Panc1 (cell line): ENCODE measurements around the gene ROBO2. TPM values are rescaled to one million over a fixed set of nuclear protein-coding genes. Genes with fewer than 3 reads are reported as not detected.

Experiments
- ATAC-seq: fragments of 200-7000 bp; cut with Tn5 transposase; 2 replicates; pipeline ENCODE4 v1.9.1; 2020; ENCODE audit warnings: mild to moderate bottlenecking, moderate library complexity
- BruUV-seq: library from RNA; stranded (reverse); fragments of 400-500 nt; replicated peaks from 2 replicates; lab custom pipeline; 2021; lab: Mats Ljungman, UMichigan
- CTCF ChIA-PET: fragments of 300-600 bp; sonication (Branson Sonifier 250); formaldehyde crosslinking; loops from one replicate; lab custom pipeline; 2022; ENCODE audit warnings: antibody characterized with exemption; lab: Charles Lee
- POLR2A ChIA-PET: fragments of 300-600 bp; sonication (Branson Sonifier 250); formaldehyde crosslinking; loops from one replicate; lab custom pipeline; 2022; ENCODE audit warnings: antibody characterized with exemption; lab: Charles Lee
- DNase-seq: peaks from one replicate; pipeline ENCODE4 v3.0.0-alpha.2; 2010; ENCODE audit warnings: low read depth, low spot score
- H3K27ac ChIP-seq: 2 replicates; pipeline ENCODE4 v1.5.1; 2011; ENCODE audit warnings: mild to moderate bottlenecking, low read length, inconsistent platforms
- H3K27me3 ChIP-seq: fragments of 200-500 bp; sonication (Bioruptor generic); 2 replicates; pipeline ENCODE4 v1.6.0; 2014; ENCODE audit warnings: low read length, inconsistent platforms; ENCODE audit not compliant: control insufficient read depth, insufficient read depth
- H3K36me3 ChIP-seq: fragments of 200-500 bp; sonication (Bioruptor generic); 2 replicates; pipeline ENCODE4 v1.5.1; 2014; ENCODE audit warnings: inconsistent platforms, mild to moderate bottlenecking, low read length, moderate library complexity; ENCODE audit not compliant: control insufficient read depth, insufficient read depth
- H3K4me1 ChIP-seq: 2 replicates; pipeline ENCODE4 v1.5.1; 2011; ENCODE audit warnings: inconsistent platforms, mild to moderate bottlenecking, low read length, moderate library complexity; ENCODE audit not compliant: control insufficient read depth, insufficient read depth
- H3K4me3 ChIP-seq, 2 experiments: 2 replicates each; pipeline ENCODE4 v1.5.1; 2011 to 2012; ENCODE audit warnings: low read depth in 2 of 2, low read length in 2 of 2, mild to moderate bottlenecking in 2 of 2, inconsistent platforms in 1 of 2, moderate library complexity in 1 of 2
- H3K9me3 ChIP-seq: fragments of 200-500 bp; sonication (Bioruptor generic); 2 replicates; pipeline ENCODE4 v1.5.1; 2014; ENCODE audit warnings: low read depth, mild to moderate bottlenecking, inconsistent platforms, low read length, moderate library complexity; ENCODE audit not compliant: control insufficient read depth, insufficient read depth
- CTCF ChIP-seq: fragments of 450-650 bp; IDR thresholded peaks from 2 replicates; pipeline ENCODE4 v1.5.1; 2017; ENCODE audit warnings: mild to moderate bottlenecking
- POLR2AphosphoS5 ChIP-seq: IDR thresholded peaks from 2 replicates; pipeline ENCODE4 v1.6.1; 2012; ENCODE audit warnings: mild to moderate bottlenecking, low read depth, low read length, moderate library complexity
- REST ChIP-seq, 2 experiments: IDR thresholded peaks; 2 replicates each; pipeline ENCODE4 v1.6.1; 2011 to 2012; ENCODE audit warnings: low read depth in 2 of 2, control low read depth in 1 of 2, low read length in 1 of 2, mild to moderate bottlenecking in 1 of 2, moderate library complexity in 1 of 2; ENCODE audit not compliant: insufficient read depth in 1 of 2
- SIN3A ChIP-seq: IDR thresholded peaks from 2 replicates; pipeline ENCODE4 v1.6.1; 2012; ENCODE audit warnings: low read depth, mild to moderate bottlenecking, low read length, moderate library complexity, borderline replicate concordance; ENCODE audit not compliant: insufficient read depth
- TCF7L2 ChIP-seq: IDR thresholded peaks from 2 replicates; pipeline ENCODE4 v1.6.1; 2011; ENCODE audit warnings: mild to moderate bottlenecking, low read depth, low read length, inconsistent platforms
- in situ Hi-C: cut with HindIII; loops from 2 replicates; pipeline ENCODE4 v1.10.0; 2016; ENCODE audit warnings: low sequenced_read_pairs, low pct_unique_long_range_greater_than_20kb
- intact Hi-C: fragments of 100-400 bp; cut with micrococcal nuclease; formaldehyde crosslinking; loops from one replicate; pipeline ENCODE4 v1.10.0; 2022; ENCODE audit not compliant: unreplicated experiment
- total RNA-seq: library from RNA; stranded (reverse); gene quantifications from one replicate; pipeline ENCODE4 v1.2.1, GENCODE V29; 2021; ENCODE audit not compliant: unreplicated experiment

The ROBO2 gene
- total RNA-seq, 1 experiment from 2014 or later: 1.3 TPM

GRCh38 chr3:77605308-77605707 lies 565.4 kb downstream of the ROBO2 start:
- no peak for ATAC-seq
- in situ Hi-C loops: no loop called here
- BruUV-seq: no TSS peak

GRCh38 chr3:77605865-77606264 lies 566.0 kb downstream of the ROBO2 start:
- BruUV-seq: no TSS peak
- intact Hi-C loops (no loop called here), in situ Hi-C loops (no loop called here)
- no peak for TF ChIP-seq REST (IDR thresholded peaks at IDR 0.05; ENCODE audit: insufficient read depth in 1 of 2, low read depth in 2 of 2, low read length in 1 of 2)
- Histone ChIP-seq H3K36me3 (no peaks in the 10 kb centered on the region), H3K4me3 (no peak overlapping the region), H3K27ac (no peak overlapping the region), H3K9me3 (no peaks in the 10 kb centered on the region), H3K4me1 (no peaks in the 10 kb centered on the region), H3K27me3 (no peaks in the 10 kb centered on the region)
- ChIA-PET POLR2A (no interaction called here), CTCF (no interaction called here)
- no peak for DNase-seq
- no peak for ATAC-seq

More at GRCh38 chr3:77605308-77605707, 565.4 kb downstream of the ROBO2 start:
- CTCF ChIA-PET: no interaction called here
- TF ChIP-seq REST (IDR thresholded peaks at IDR 0.05; ENCODE audit: insufficient read depth in 1 of 2, low read depth in 2 of 2, low read length in 1 of 2): no peak
- TF ChIP-seq CTCF: no peak
- TF ChIP-seq TCF7L2: no peak
- no peak for TF ChIP-seq POLR2AphosphoS5
- no peak for TF ChIP-seq SIN3A
- intact Hi-C loops: no loop called here
- POLR2A ChIA-PET: no interaction called here
- no peaks in the 10 kb centered on the region for H3K36me3 ChIP-seq
- no peaks in the 10 kb centered on the region for H3K4me1 ChIP-seq
- no peak for DNase-seq
- no peaks in the 10 kb centered on the region for H3K9me3 ChIP-seq
- no peak overlapping the region for H3K4me3 ChIP-seq
- no peak overlapping the region for H3K27ac ChIP-seq
- H3K27me3 ChIP-seq: no peaks in the 10 kb centered on the region
